NCI-H1105 (cell line): ENCODE results near the gene PUS1.

Source experiments
- DNase-seq: peaks from one replicate; lab custom pipeline; 2025; lab: John Stamatoyannopoulos, UW

Gene PUS1

DNA sequence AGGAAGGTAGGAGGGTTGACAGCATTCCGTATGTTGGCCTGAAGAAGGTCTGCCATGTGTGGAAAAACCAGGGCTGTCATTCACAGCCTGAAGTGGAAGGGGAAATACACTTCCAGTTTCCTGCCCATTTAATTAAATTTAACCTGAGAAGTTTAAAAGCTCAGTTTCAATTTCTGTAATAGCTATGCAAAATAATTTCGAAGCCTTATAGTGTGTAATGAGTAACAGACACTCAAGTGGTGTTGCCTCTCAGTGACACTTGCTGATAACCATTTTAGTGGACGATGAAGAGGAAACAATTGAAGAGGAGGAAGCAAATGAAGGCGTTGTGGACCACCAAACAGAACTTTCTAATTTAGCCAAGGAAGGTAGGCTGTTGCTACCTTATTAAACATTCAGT, 65.5 kb downstream of the PUS1 start:
- DNase-seq: no peak
